ENCODE results near the gene THOC5.
"Not testable (repeated sequence)": the region's sequence is repeated elsewhere in the genome, so short reads cannot be mapped to it uniquely, and the experiment has no call there.

THOC5 gene

DNA sequence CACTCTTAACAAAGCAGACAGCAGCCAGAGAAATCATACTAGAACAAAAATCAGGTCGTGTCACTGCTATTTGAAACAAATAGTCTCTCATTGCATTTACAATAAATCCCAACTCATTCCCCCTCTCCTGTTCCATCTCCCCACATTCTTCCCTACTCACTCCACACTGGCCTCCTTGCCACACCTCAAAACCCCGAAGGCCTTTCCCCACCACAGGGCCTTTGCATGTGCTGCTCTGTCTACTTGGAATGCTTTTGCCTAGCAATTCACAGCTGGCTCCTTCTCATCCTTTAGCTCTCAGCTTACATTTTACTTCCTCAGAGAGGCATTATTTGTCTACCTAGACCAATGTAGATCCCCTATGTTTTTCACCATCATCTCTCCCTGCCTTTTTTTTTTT is 6.3 kb upstream of the THOC5 start:
- DNase-seq: no peak

DNA sequence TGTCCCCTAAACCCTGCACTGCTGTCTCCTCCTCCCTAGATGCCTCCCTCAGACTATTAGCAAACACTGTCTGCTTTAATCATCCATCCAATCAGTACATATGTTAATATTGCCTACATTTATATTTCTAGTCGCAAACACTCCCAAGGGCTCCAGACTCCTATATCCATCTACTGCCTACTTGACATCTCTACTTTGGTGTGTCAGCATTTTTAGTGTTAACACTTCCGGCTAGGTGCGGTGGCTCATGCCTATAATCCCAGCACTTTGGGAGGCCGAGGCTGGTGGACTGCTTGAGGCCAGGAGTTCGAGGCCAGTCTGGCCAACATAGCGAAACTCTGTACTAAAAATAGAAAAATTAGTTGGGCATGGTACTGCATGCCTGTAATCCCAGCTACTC is 5.5 kb upstream of the THOC5 start:
- DNase-seq: no peak

DNA sequence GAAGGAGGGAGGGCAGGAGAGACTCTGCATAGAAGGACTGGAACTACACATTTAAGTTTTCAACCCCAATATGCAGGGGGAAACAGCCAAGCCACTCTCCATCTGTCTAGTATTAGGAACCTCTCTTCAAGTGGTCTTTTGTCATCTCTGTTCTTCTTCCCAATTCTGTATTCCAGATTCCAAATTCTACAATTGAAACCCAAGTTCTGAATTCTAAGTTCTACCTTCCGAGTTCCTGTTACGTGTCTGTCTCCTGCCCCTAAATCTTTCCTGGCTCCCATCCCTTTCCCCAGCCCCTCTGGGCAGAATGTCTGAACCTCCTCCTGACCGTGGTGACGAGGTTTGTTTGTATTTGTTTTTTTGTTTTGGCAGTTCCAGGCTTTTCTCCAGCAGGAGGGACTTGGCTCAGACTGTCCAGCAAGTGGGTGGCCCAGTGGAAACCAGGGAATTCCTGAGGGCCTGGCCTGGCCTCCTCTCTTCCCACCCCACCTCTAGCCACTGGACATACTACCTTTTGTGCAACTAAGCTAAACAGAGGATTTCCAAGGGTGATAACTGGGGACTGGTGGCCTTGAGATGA is 1.6 kb upstream of the THOC5 start:
- no peak for DNase-seq

DNA sequence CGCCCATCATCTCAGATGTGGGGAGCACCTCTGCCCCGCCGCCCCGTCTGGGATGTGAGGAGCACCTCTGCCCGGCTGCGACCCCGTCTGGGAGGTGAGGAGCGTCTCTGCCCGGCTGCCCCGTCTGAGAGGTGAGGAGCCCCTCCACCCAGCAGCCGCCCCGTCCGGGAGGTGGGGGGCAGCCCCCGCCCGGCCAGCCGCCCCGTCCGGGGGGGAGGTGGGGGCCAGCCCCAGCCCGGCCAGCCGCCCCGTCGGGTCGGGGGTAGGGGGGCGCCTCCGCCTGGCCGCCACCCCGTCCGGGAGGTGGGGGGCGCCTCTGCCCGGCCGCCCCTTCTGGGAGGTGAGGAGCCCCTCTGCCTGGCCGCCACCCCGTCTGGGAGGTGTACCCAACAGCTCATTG is 1.2 kb downstream of the THOC5 start:
- DNase-seq: not testable (repeated sequence)

DNA sequence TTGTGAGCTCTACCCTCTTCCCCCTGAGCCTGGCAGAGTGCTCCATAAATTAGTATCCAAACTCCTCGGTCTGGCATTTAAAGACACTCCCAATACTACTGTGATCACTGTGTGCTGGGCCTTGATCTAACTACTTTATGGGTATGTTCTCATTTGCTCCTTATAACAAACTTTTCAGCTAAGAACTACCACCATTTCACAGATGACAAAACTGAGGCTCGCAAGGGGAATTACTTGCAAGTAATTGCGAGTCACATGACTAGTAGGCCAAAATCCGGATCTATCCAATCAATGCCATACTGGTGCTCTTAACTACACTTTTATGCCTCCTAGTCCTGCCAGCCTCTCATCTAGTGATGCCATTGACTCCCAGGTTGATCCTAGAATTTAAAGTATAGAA is 3.6 kb downstream of the THOC5 start:
- no peak for DNase-seq

DNA sequence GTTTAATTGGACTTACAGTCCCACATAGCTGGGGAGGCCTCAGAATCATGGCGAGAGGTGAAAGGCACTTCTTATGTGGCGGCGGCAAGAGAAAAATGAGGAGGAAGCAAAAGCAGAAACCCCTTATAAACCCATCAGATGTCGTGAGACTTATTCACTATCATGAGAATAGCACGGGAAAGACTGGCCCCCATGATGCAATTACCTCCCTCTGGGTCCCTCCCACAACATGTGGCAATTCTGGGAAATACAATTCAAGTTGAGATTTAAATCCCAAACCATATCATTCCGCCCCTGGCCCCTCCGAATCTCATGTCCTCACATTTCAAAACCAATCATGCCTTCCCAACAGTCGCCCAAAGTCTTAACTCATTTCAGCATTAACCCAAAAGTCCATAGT is 8.5 kb downstream of the THOC5 start:
- not testable (repeated sequence) for DNase-seq

DNA sequence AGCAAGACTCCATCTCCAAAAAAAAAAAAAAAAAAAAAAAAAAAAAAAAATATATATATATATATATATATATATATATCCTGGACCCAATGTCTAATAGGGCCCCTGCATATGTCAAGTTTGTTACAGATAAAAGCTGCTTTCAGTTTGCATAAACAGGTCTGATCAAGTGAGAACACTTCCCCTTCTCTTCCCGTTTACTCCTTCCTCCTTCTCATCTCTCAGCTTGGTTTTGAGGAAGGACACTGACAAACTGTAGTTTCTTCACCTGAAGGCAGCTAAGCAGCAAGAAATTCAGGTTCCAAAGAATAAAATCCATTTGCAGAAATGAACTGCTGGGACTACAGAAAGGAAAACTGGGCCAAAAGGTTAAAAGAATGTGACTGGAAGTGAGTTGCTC is 11.7 kb downstream of the THOC5 start:
- no peak for DNase-seq

DNA sequence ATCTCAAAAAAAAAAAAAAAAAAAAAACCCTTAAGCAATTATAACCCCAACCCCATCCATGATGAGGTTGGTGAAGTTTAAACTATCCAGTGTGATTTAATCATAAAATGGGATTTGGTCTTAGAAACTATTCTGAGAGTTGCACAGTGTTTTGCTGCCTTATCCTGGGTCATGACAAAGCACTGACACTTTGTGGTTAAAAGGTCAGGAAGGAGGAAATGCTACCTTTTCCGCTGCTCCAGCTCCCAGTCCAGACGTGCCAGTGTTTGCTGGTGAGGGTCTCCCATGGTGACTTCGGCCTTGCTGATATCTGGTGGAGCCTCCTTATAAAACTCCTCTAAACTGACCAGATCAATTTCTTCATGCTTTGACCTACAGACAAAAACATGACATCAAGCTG is 14.5 kb downstream of the THOC5 start:
- no peak for DNase-seq

DNA sequence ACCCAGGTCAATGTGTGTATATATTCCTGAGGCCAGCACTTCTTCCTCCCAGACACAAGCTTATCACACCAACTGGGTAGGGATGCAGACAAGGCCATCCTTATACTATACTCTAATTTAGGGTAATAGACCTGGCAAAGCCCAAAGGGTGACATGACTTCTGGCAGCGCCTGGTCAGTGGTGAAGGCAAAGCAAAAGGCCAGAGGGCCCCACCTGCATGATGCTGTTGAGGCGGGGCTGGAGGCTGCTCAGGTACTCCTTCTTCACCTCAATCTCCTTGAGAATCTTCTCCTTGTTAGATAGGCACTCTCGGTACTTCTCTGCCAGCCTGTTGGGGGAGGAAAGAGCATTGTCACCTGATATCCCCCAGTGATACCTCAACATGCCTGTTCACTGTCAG is 17.1 kb downstream of the THOC5 start:
- DNase-seq: no peak

DNA sequence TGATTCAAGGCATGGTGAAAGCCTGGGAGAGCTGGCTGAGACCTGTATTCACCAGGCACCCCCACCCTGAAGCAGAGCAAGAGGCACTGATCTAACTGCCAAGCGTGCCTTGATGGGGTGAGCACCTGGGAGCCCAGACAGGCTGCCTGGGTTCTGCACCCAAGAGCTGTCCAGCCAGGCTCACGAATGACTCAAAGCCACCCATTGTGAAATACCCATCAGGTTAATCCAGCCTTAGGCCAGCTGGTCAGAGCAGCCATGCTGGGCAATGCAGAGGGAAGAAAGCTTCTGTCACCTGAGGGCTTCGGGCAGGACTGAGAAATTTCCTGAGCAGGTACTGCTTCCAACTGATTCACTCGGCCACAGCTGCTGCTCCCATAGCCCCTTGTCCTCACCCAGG is 22.1 kb downstream of the THOC5 start:
- DNase-seq: no peak

DNA sequence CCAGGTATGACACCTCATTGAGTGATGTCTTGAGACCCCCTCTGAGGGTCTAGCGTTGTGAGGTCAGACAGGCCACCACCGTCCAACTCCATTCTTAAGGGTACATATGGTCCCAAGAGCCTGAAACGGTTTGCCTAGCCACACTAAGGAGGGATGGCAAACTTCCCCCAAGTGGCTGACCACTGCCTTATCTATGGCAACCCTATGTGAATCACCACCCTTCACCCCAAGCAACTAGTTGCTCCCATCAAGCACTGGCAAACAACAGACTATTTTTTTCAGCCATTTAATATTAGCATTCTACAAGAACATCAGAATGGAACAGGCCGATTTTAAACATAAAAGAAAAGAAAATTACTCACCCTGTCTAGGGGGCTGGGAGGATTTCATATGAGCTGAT is 22.8 kb downstream of the THOC5 start:
- no peak for DNase-seq

DNA sequence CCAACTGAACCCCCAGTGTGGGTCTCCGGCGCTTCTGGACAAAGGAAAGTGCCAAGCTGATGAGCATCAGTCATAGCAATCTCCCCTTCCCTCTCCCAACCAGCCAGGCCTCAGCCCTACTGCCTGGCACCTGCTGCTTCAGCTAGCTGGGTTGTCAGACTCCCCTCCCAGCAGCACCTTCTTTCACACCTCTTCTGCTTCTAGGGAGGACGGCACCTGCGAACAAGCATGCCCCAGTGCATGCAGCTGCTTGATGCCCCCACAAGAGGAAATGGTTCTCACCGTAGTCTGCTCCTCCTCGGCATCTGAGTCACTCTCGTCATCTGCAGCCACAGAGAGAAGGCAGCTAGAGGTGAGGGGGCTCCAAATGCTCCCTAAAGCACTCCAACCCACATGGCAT is 25.4 kb downstream of the THOC5 start:
- no peak for DNase-seq

DNA sequence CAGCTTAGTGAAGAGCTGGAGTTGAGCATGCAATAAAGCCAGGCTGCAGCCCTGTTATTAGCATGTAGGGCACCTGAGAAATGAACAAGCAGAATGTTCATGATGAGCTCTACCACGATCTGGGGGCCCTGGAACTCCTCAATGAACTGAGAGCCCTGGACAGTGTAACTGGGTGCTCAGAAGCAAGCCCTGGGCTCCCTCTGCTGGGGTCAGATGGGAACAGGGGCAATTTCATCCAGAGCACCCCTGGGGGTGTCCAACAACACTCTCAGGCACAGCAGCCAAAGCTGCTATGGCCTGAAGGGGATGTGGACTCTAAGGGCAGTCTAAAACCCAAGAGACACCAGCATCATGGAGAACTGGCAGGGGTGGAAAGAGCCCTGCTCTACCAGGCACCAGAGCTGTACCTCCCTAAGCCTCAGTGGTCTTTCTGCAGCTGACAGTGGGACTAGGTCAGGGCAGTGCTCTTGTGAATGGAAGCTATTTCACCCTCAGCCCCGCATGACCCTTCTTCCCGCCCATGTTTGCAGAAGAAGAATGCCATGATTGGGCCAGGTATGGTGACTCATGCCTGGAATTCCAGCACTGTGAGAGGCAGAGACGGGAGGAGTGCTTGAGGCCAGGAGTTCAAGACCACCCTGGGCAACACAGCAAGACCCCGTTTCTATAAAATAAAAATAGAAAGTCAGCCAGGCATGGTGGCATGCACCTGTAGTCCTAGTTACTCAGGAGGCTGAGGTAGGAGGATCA is 28.9 kb downstream of the THOC5 start:
- no peak for DNase-seq

DNA sequence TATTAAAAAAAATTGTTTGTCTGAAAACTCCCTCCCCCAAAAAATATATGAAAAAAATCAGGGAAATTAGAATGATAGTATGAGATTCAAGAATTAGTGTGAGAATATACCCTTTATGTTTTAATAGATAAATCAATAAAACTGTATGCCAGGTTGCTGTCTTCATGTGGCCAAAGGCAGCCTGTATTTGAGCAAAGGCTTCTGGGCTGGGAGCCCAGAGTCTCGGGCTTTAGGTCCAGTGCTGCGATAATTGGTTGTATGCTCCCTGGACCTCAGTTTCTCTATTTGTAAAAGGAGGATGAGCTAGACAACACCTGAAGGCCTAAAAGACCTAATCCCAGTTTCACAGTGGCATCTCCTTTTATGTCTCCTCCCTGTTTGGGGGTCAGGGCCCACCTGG is 29.8 kb downstream of the THOC5 start:
- DNase-seq: no peak

DNA sequence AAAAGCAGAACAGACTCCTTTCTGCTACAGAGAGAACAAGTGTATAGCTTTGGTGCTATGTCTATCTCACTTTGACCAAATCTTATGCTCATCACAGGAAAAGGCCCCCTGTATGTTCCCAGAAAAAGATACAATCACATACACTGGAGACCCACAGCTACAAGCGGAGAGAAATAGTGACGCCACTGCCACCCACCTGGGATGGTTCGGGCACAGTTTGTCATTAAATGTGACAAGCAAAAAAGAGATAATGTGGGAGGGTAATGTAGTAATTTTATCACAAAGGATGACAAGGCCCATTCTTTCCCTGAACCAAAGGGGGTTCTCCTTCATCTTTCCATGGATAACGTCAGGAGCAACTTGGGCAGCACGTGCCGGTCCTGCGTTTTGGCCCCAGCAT is 32.0 kb downstream of the THOC5 start:
- DNase-seq: no peak

DNA sequence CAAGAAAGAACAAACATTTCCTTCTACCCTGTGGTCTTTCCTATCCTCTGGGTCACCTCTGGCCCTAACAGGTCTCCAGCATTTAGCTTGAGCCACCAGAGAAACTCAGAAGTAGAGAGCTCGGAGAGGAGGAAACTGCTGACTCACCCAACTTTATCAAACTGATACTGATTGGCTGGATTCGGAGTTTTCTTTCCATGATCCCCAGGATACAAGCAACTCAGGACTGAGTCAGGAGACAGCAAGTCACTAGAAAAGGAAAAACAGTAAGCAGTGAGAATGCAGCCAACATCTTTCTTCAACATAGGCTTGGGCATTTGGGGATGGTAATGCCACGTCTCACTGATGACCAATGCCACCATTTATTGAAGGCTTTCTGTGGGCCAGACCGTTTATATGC is 32.7 kb downstream of the THOC5 start:
- no peak for DNase-seq

DNA sequence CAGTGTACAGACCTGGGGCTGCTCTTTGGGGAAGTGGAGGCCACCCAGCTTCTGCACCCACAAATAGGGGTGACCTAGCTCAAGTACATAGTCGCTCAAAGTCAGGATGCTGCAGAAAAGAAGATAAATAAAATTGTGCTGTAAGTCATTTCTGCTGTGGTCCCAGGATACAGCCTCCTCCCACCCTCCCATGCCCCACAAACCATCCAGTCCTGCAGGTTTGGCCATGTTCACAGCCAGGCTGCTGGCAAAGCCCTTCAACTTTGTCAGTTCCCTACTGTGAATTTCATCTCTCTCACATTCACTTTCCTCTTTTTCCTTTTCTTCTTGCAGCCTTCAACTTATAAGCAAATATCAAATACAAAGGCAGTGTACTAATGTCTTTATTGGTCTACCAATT is 33.6 kb downstream of the THOC5 start:
- DNase-seq: no peak

DNA sequence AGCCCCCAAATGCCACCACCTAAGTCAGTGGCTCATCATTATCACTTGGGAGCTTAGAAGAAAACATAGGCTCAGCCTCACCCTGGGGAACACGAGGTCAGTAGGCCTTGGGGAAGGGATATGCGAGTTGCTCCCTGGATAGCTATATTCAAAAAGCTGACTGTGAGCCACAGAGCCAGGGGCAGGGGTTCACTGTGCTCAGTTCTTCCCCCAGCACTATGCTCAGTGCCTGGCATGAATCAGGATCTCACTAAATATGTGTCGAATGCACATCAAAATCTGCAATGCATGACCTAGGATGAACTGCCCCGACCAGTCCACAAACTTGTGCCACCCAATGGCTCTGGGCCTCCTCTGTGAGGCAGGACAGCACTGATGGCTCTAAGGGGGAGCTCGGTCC is 35.1 kb downstream of the THOC5 start:
- no peak for DNase-seq

DNA sequence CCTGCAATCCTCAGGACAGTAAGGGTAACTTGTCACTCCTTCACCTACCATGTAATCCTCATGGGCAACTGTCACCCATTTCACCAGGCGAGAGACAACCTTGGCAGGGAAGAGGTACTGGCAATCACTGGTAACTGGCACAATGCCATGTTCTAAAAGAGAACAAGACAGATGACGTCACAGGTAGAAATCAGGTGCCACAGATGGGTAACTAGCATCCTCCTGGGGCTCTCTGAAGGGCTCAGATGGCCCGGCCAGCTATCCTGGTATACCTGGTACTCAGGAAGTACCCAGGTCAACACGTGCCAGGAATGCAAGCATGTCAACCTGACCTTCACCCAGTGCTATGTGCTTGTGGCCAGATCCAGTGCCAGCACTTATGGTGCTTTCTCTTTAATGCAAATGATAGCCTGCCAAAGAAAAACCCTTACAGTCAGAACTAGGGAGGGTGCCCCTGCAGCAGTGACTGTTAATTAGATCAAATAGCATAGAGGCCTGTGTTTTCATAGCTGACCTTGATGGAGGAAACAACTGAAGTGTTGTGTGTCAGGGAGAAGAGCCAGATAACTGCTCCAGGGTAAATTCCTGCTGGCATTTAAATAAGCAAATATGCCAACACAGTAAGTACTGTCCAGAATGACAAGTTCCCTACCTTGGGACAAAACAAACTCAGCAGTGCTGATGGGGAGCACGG is 36.2 kb downstream of the THOC5 start:
- DNase-seq: no peak

DNA sequence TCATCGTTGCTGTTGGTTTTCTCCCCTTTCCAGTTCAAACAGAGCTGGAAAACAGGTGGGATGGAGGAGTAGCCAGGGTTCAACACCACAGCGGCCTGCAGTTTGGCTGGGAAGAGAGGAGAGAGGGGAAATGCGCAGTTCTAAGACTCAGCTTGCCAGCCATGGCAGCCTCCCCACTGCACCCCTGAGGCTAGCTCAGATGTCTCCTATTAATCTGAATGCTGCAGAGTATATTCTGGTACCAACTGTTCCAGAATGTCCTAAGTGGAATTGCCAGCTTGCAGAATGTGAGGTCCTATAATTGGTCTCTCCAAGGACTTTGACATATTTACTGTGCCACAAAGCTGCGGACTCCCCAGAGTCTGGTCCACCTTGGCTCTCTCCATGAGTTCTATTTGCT is 41.5 kb downstream of the THOC5 start:
- DNase-seq: no peak

DNA sequence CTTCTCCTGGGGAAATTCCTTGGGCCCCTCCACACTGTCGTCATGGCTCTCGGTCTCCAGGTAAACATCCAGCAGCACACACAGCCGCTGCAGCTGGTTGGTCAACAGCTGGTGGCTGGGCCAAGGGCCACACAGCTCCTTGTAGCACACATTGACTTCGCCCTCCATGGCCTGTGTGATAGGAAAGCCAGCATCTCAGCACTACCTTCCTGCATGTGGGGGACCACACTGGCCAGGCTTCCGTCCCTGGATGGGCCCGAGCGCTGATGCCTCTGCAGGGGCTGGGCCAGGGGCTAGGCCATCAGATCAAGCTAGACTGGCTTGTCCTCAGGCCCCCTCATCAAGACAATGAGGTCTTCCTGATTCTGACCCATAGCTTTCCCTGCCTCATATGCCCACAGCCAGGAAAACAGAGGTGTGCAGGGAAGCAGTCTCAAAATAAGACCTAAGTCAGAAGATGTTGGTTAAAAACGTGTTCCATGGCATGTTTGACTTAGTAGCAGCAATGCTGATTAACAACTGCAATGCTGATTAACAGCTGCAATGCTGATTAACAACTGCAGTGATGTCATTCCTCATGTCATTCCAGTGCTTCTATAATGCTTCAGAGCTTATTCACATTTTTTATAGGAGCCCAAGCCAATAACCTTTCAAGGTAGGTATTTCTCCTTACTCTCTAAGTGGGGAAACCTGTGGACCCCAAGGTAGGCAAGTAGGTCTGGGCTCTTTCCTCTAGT is 42.3 kb downstream of the THOC5 start:
- no peak for DNase-seq

DNA sequence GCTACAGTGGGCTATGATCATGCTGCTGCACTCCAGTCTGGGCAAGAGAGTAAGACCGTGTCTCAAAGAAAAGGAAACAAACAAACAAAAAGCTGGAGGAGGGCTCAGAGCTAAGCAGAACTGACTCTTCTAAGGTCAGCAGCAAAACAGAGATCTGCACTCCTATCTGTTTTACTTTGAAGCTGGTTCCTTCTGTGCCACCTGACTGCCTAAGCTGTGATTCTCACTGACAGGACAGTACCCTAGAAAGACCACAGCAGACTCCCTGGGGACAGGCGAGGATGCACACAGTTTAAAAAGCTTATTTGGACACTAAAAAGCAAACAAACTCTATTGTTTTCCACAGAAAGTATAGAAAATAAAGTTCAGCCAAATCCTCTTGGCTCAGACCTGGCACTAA is 43.0 kb downstream of the THOC5 start:
- DNase-seq: no peak

DNA sequence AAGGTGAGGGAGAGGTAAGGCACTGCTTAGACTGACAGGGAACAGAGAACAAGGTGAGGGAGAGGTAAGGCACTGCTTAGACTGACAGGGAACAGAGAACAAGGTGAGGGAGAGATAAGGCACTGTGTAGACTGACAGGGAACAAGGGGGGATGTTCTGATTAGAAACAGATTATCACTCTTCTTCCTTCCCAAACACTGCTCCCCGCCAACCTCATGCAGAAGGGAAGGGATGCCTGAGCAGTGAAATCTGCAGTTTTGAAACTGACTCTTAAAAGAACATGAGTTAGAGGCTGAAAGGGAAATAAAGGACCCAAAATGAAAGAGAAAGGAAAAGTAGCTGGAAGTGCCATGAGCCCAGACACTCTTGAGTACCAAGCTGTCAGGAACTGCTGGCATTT is 43.7 kb downstream of the THOC5 start:
- no peak for DNase-seq

DNA sequence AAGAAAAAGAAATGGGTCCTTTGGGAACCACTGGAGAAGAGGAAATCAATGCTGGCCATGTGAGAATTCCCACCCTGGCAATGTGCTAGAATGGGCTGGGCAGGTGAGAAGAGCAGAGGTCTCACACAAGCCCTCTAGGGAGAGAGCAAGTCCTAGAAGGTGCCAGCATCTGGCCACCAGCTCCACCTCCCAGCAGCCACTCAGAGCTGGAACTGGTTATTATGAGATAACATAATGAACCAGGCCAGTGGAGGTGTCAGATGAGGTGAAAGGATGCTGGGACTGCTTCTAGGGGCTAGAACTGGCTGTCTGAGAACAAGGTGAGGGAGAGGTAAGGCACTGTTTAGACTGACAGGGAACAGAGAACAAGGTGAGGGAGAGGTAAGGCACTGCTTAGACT is 44.3 kb downstream of the THOC5 start:
- DNase-seq: no peak
